HCT116 (cell line): ENCODE results near the gene OGFOD2. TPM values are rescaled to one million over a fixed set of nuclear protein-coding genes. Genes with fewer than 3 reads are reported as not detected.
A peak's percentile ranks its signal among the peaks of the same experiment; 100 is the strongest.

Source experiments
- ATAC-seq: fragments of 200-7000 bp; cut with Tn5 transposase; 2 replicates; pipeline ENCODE4 v1.9.1; 2020; ENCODE audit warnings: mild to moderate bottlenecking, moderate library complexity
- BruUV-seq: library from RNA; stranded (reverse); fragments of 400-500 nt; replicated peaks from 2 replicates; lab custom pipeline; 2021; lab: Mats Ljungman, UMichigan
- CTCF ChIA-PET: fragments of 300-600 bp; sonication (Branson Sonifier 250); formaldehyde crosslinking; loops from one replicate; lab custom pipeline; 2021; ENCODE audit warnings: antibody characterized with exemption; lab: Charles Lee
- POLR2A ChIA-PET: fragments of 300-600, 350-600 bp; sonication (Branson Sonifier 250); formaldehyde crosslinking; loops from one replicate; lab custom pipeline; 2021; ENCODE audit warnings: antibody characterized with exemption; lab: Charles Lee
- RAD21 ChIA-PET, 2 experiments: fragments of 300-600 bp; sonication (Branson Sonifier 250); formaldehyde crosslinking; loops; one replicate each; lab custom pipeline; 2023; ENCODE audit warnings: low total read pairs in 2 of 2; ENCODE audit not compliant: uncharacterized antibody in 2 of 2, unreplicated experiment in 2 of 2, low non-redundant PET in 1 of 2; lab: Charles Lee
- DNase-seq: peaks from one replicate; pipeline ENCODE4 v3.0.0-alpha.2; 2010; ENCODE audit warnings: low read depth, low spot score
- H2AFZ ChIP-seq: fragments of 200-600 bp; shearing (Covaris generic), sonication (generic); 2 replicates; pipeline ENCODE4 v1.6.1; 2017; ENCODE audit warnings: low read depth, mixed run types, mixed read lengths, antibody characterized with exemption, low read length; ENCODE audit not compliant: poor library complexity, severe bottlenecking
- H3K27ac ChIP-seq: 2 replicates; pipeline ENCODE4 v1.5.1; 2012; ENCODE audit warnings: low read depth, low read length
- H3K27me3 ChIP-seq: fragments of 200-600 bp; sonication (generic); 2 replicates; pipeline ENCODE4 v1.6.1; 2016; ENCODE audit warnings: mixed run types, low read length, mixed read lengths; ENCODE audit not compliant: insufficient read depth
- H3K36me3 ChIP-seq, 2 experiments: fragments of 200-500 bp in 1 of 2; fragments of 200-600 bp in 1 of 2; sonication (Bioruptor generic) in 1 of 2; sonication (generic) in 1 of 2; 2 replicates each; pipeline versions ENCODE4 v1.5.1 to v1.6.1; 2014 to 2016; ENCODE audit warnings: low read length in 2 of 2, inconsistent platforms in 1 of 2, mixed read lengths in 1 of 2, mixed run types in 1 of 2; ENCODE audit not compliant: insufficient read depth in 2 of 2, control insufficient read depth in 1 of 2
- H3K4me1 ChIP-seq, 2 experiments: fragments of 200-600 bp in 1 of 2; sonication (generic) in 1 of 2; 2 replicates each; pipeline versions ENCODE4 v1.5.1 to v1.6.1; 2012 to 2017; ENCODE audit warnings: low read length in 2 of 2, inconsistent platforms in 1 of 2, mild to moderate bottlenecking in 1 of 2, mixed read lengths in 1 of 2, mixed run types in 1 of 2, moderate library complexity in 1 of 2; ENCODE audit not compliant: insufficient read depth in 2 of 2, control insufficient read depth in 1 of 2
- H3K4me2 ChIP-seq: fragments of 200-600 bp; sonication (generic); 2 replicates; pipeline ENCODE4 v1.6.1; 2017; ENCODE audit warnings: mixed run types, low read length, mixed read lengths
- H3K4me3 ChIP-seq, 2 experiments: fragments of 200-600 bp in 1 of 2; sonication (generic) in 1 of 2; replicated peaks in 1 of 2; 2 replicates each; pipeline ENCODE4 v1.5.1; 2011 to 2016; ENCODE audit warnings: low read length in 2 of 2, control low read depth in 1 of 2, low read depth in 1 of 2, mild to moderate bottlenecking in 1 of 2, mixed read lengths in 1 of 2, mixed run types in 1 of 2
- H3K79me2 ChIP-seq: fragments of 200-600 bp; sonication (generic); 2 replicates; pipeline ENCODE4 v1.6.1; 2017; ENCODE audit warnings: mild to moderate bottlenecking, mixed run types, low read length, moderate library complexity, mixed read lengths; ENCODE audit not compliant: insufficient read depth
- H3K9ac ChIP-seq: fragments of 200-600 bp; sonication (generic); 2 replicates; pipeline ENCODE4 v1.6.1; 2016; ENCODE audit warnings: low read length, mixed read lengths
- H3K9me2 ChIP-seq: fragments of 200-600 bp; sonication (generic), shearing (Covaris generic); 2 replicates; pipeline ENCODE4 v1.6.1; 2017; ENCODE audit warnings: mixed run types, mild to moderate bottlenecking, moderate library complexity; ENCODE audit not compliant: insufficient read depth
- H3K9me3 ChIP-seq, 2 experiments: fragments of 200-500 bp in 1 of 2; fragments of 200-600 bp in 1 of 2; sonication (Bioruptor generic) in 1 of 2; sonication (generic) in 1 of 2; 2 replicates each; pipeline ENCODE4 v1.6.1; 2014 to 2017; ENCODE audit warnings: low read length in 2 of 2, mixed read lengths in 2 of 2, inconsistent platforms in 1 of 2, low read depth in 1 of 2, mild to moderate bottlenecking in 1 of 2, mixed run types in 1 of 2, moderate library complexity in 1 of 2; ENCODE audit not compliant: control insufficient read depth in 1 of 2, insufficient read depth in 1 of 2
- H4K20me1 ChIP-seq: fragments of 200-600 bp; sonication (generic), shearing (Covaris generic); 2 replicates; pipeline ENCODE4 v1.6.1; 2017; ENCODE audit warnings: mixed run types, mild to moderate bottlenecking, moderate library complexity; ENCODE audit not compliant: insufficient read depth
- ATF3 ChIP-seq: IDR thresholded peaks from 2 replicates; pipeline ENCODE4 v1.6.1; 2012
- CEBPB ChIP-seq: IDR thresholded peaks from 2 replicates; pipeline ENCODE4 v1.6.1; 2012; ENCODE audit warnings: low read depth
- CTCF ChIP-seq, 3 experiments: fragments of 200-600 bp in 1 of 3; sonication (generic) in 1 of 3; IDR thresholded peaks in 2 of 3; conservative IDR thresholded peaks in 1 of 3; 2 replicates each; pipeline ENCODE4 v1.5.1; 2012 to 2017; ENCODE audit warnings: low read depth in 2 of 3, low read length in 2 of 3, antibody characterized with exemption in 1 of 3, borderline replicate concordance in 1 of 3, control low read depth in 1 of 3, mild to moderate bottlenecking in 1 of 3, mixed read lengths in 1 of 3, mixed run types in 1 of 3, moderate library complexity in 1 of 3; ENCODE audit not compliant: insufficient read depth in 1 of 3
- EGR1 ChIP-seq: IDR thresholded peaks from 2 replicates; pipeline ENCODE4 v1.6.1; 2012; ENCODE audit warnings: low read depth
- ELF1 ChIP-seq: IDR thresholded peaks from 2 replicates; pipeline ENCODE4 v1.6.1; 2012; ENCODE audit warnings: low read depth, borderline replicate concordance
- EZH2phosphoT487 ChIP-seq: fragments of 200-600 bp; IDR thresholded peaks from 2 replicates; pipeline ENCODE4 v1.6.1; 2018; ENCODE audit warnings: antibody characterized with exemption, borderline replicate concordance
- FOSL1 ChIP-seq: IDR thresholded peaks from 2 replicates; pipeline ENCODE4 v1.6.1; 2012; ENCODE audit warnings: low read depth
- JUND ChIP-seq: IDR thresholded peaks from 2 replicates; pipeline ENCODE4 v1.6.1; 2012
- MAX ChIP-seq: IDR thresholded peaks from 2 replicates; pipeline ENCODE4 v1.6.1; 2012
- POLR2A ChIP-seq: IDR thresholded peaks from 2 replicates; pipeline ENCODE4 v1.7.0; 2011; ENCODE audit warnings: borderline replicate concordance; ENCODE audit not compliant: insufficient read depth, insufficient read length; ENCODE audit errors: extremely low read depth
- POLR2AphosphoS5 ChIP-seq: IDR thresholded peaks from 2 replicates; pipeline ENCODE4 v1.6.1; 2011; ENCODE audit warnings: mild to moderate bottlenecking, low read depth, low read length, moderate library complexity
- RAD21 ChIP-seq: IDR thresholded peaks from 2 replicates; pipeline ENCODE4 v1.6.1; 2012; ENCODE audit warnings: low read depth, mild to moderate bottlenecking
- REST ChIP-seq: IDR thresholded peaks from 2 replicates; pipeline ENCODE4 v1.6.1; 2012; ENCODE audit warnings: low read depth
- SP1 ChIP-seq: IDR thresholded peaks from 2 replicates; pipeline ENCODE4 v1.6.1; 2012; ENCODE audit warnings: low read depth
- YY1 ChIP-seq: IDR thresholded peaks from 2 replicates; pipeline ENCODE4 v1.6.1; 2011; ENCODE audit warnings: low read length, low read depth, moderate library complexity, mild to moderate bottlenecking; ENCODE audit not compliant: insufficient replicate concordance; ENCODE audit errors: extremely low read depth
- ZBTB33 ChIP-seq: IDR thresholded peaks from 2 replicates; pipeline ENCODE4 v1.6.1; 2011; ENCODE audit warnings: mild to moderate bottlenecking, low read length, moderate library complexity; ENCODE audit not compliant: insufficient replicate concordance; ENCODE audit errors: extremely low read depth
- ZFX ChIP-seq: fragments of 450-650 bp; IDR thresholded peaks from 2 replicates; pipeline ENCODE4 v1.6.1; 2017
- intact Hi-C: fragments of 100-400 bp; cut with micrococcal nuclease; formaldehyde crosslinking; loops from 2 replicates; pipeline ENCODE4 v1.10.0; 2022
- total RNA-seq: library from RNA; stranded (reverse); gene quantifications from one replicate; pipeline ENCODE4 v1.2.1, GENCODE V29; 2021; ENCODE audit not compliant: unreplicated experiment

Gene OGFOD2
- total RNA-seq, 1 experiment from 2014 or later: 29.5 TPM

GRCh38 chr12:122983789-122984515 is 8.9 kb downstream of the OGFOD2 start:
- H3K9me2 ChIP-seq: no peaks in the 10 kb centered on the region
- H4K20me1 ChIP-seq: no peaks in the 10 kb centered on the region
- TSS peak; percentile 35 for BruUV-seq
- H3K4me2 ChIP-seq: no peak overlapping the region
- H3K27ac ChIP-seq: no peak overlapping the region
- ATAC-seq: no peak
- H3K9ac ChIP-seq: no peak overlapping the region
- no peaks in the 10 kb centered on the region for H3K27me3 ChIP-seq
- intact Hi-C loops: no loop called here
- H3K4me3 ChIP-seq: no peak overlapping the region
- peaks cover 20% of the 10 kb centered on the region for H3K79me2 ChIP-seq
- no peaks in the 10 kb centered on the region for H3K9me3 ChIP-seq
- RAD21 ChIA-PET: no interaction called here
- no peak overlapping the region for H2AFZ ChIP-seq
- CTCF ChIA-PET: no interaction called here
- H3K36me3 ChIP-seq: peaks cover 0 to 2% of the 10 kb centered on the region in 2 experiments; a peak in 2 of 4 replicates
- peaks cover 14 to 23% of the 10 kb centered on the region in 2 experiments for H3K4me1 ChIP-seq
- DNase-seq: no peak
- POLR2A ChIA-PET: interaction anchor here (1.2 kb wide), 1 partner anchor 13 kb away, joined by 3 read pairs; no protein-coding TSS in a partner anchor
- TF ChIP-seq JUND (no peak), ZBTB33 (no peak), FOSL1 (no peak), ATF3 (no peak), RAD21 (no peak), ELF1 (no peak), MAX (no peak), YY1 (no peak), ZFX (no peak), CTCF (IDR thresholded peaks at IDR 0.05 in 2 of 3, conservative IDR thresholded peaks at IDR 0.05 in 1 of 3; ENCODE audit: borderline replicate concordance in 1 of 3, insufficient read depth in 1 of 3, low read depth in 2 of 3, low read length in 2 of 3) (no peak), POLR2A (no peak), EZH2phosphoT487 (no peak), REST (no peak), EGR1 (no peak), CEBPB (no peak), SP1 (no peak), POLR2AphosphoS5 (no peak)
- TF ChIP-seq, all 23 proteins: peak for 0
